Peyer's patch (tissue), 4 donors: ENCODE measurements around the gene IWS1.

Source experiments
- CTCF ChIP-seq, 6 experiments: fragments of 450-650 bp in 4 of 6; fragments of 200-600 bp in 2 of 6; sonication (generic) in 1 of 6; IDR thresholded peaks; one replicate each; pipeline ENCODE4 v1.5.1; 2017 to 2019; ENCODE audit warnings: antibody characterized with exemption in 6 of 6, mild to moderate bottlenecking in 3 of 6, moderate library complexity in 1 of 6
- POLR2A ChIP-seq, 2 donors: fragments of 450-650 bp; IDR thresholded peaks; one replicate each; pipeline ENCODE4 v1.5.1; 2017; ENCODE audit warnings: antibody characterized with exemption in 2 of 2, mild to moderate bottlenecking in 2 of 2, moderate library complexity in 2 of 2

DNA sequence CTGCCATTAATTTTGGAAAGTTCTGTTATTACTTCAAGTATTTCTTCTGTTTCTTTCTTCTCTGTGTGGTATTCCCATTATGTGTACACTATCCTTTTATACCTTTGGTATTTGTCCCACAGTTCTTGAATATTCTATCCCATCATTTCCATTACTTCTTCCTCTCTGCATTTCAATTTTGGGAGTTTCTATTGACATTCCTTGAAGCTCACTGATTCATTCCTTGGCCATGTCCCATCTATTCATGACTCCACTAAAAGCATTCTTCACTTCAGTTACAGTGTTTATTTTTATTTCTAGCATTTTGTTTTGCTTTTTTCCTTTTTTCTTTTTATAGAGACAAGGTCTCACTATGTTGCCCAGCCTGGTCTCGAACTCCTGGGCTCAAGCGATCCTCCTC lies 77.8 kb downstream of the IWS1 start:
- no peak for TF ChIP-seq CTCF (IDR thresholded peaks at IDR 0.05)
- no peak for TF ChIP-seq POLR2A (IDR thresholded peaks at IDR 0.05)
